K562 (cell line): ENCODE measurements around the gene EEFSEC. TPM values are rescaled to one million over a fixed set of nuclear protein-coding genes. Genes with fewer than 3 reads are reported as not detected.

ENCODE experiments used
- BACH1 ChIP-seq: fragments of 200-800 bp; sonication (Bioruptor generic); IDR thresholded peaks from 2 replicates; pipeline ENCODE4 v1.6.1; 2016; ENCODE audit warnings: missing genetic modification characterization, missing compliant biosample characterization
- FOXJ3 ChIP-seq: sonication (generic); formaldehyde crosslinking; IDR thresholded peaks from 2 replicates; pipeline ENCODE4 v1.4.0; 2020; ENCODE audit warnings: mild to moderate bottlenecking, missing genetic modification reagents
- FOXP4 ChIP-seq: sonication (generic); formaldehyde crosslinking; IDR thresholded peaks from 2 replicates; pipeline ENCODE4 v1.8.0; 2022; ENCODE audit warnings: mild to moderate bottlenecking, missing genetic modification reagents, borderline replicate concordance
- GABPB2 ChIP-seq: fragments of 250-450 bp; sonication (Bioruptor Pico); conservative IDR thresholded peaks from 2 replicates; pipeline ENCODE4 v1.5.1; 2021; ENCODE audit warnings: mild to moderate bottlenecking
- HDAC8 ChIP-seq: fragments of 450-650 bp; IDR thresholded peaks from 2 replicates; pipeline ENCODE4 v1.6.1; 2016; ENCODE audit warnings: mild to moderate bottlenecking, missing genetic modification characterization, moderate library complexity, missing compliant biosample characterization
- JUNB ChIP-seq: fragments of 450-650 bp; formaldehyde crosslinking; conservative IDR thresholded peaks from 2 replicates; pipeline ENCODE4 v1.4.0; 2020; ENCODE audit warnings: mild to moderate bottlenecking
- MAFG ChIP-seq: fragments of 450-650 bp; conservative IDR thresholded peaks from 2 replicates; pipeline ENCODE4 v1.6.1; 2016; ENCODE audit warnings: missing genetic modification characterization, missing compliant biosample characterization
- MXI1 ChIP-seq: IDR thresholded peaks from 2 replicates; pipeline ENCODE4 v1.6.1; 2011; ENCODE audit warnings: low read depth, mild to moderate bottlenecking, improper control_type of control experiment, low read length
- MYNN ChIP-seq, 2 experiments: sonication (generic); formaldehyde crosslinking in 1 of 2; IDR thresholded peaks; 2 replicates each; pipeline versions ENCODE4 v1.5.0 to v1.6.1; 2016 to 2020; ENCODE audit warnings: antibody characterized with exemption in 1 of 2, missing genetic modification reagents in 1 of 2
- PHTF2 ChIP-seq: fragments of 250-450 bp; sonication (Bioruptor Pico); IDR thresholded peaks from 2 replicates; pipeline ENCODE4 v1.5.0; 2021; ENCODE audit warnings: mild to moderate bottlenecking
- RAD51 ChIP-seq: fragments of 450-650 bp; IDR thresholded peaks from 2 replicates; pipeline ENCODE4 v1.7.1; 2016; ENCODE audit warnings: low read depth, mild to moderate bottlenecking, borderline replicate concordance
- STAG1 ChIP-seq: sonication (generic); formaldehyde crosslinking; IDR thresholded peaks from 2 replicates; pipeline ENCODE4 v1.5.0; 2020; ENCODE audit warnings: missing genetic modification reagents, borderline replicate concordance
- TEAD4 ChIP-seq, 2 experiments: sonication (generic) in 1 of 2; formaldehyde crosslinking in 1 of 2; IDR thresholded peaks; 2 replicates each; pipeline versions ENCODE4 v1.6.1 to v1.8.0; 2012 to 2022; ENCODE audit warnings: borderline replicate concordance in 1 of 2, inconsistent platforms in 1 of 2, low read length in 1 of 2, mild to moderate bottlenecking in 1 of 2, missing genetic modification reagents in 1 of 2
- ZBTB12 ChIP-seq: fragments of 250-450 bp; sonication (Bioruptor Pico); IDR thresholded peaks from 2 replicates; pipeline ENCODE4 v1.4.0; 2020
- ZBTB43 ChIP-seq: sonication (generic); formaldehyde crosslinking; IDR thresholded peaks from 2 replicates; pipeline ENCODE4 v1.8.0; 2023; ENCODE audit warnings: mild to moderate bottlenecking, missing genetic modification reagents
- ZNF165 ChIP-seq: fragments of 250-450 bp; sonication (Bioruptor Pico); IDR thresholded peaks from 2 replicates; pipeline ENCODE4 v1.4.0; 2020; ENCODE audit warnings: borderline replicate concordance
- ZNF3 ChIP-seq: fragments of 250-450 bp; sonication (Bioruptor Pico); IDR thresholded peaks from 2 replicates; pipeline ENCODE4 v1.5.0; 2021; ENCODE audit warnings: mild to moderate bottlenecking, moderate library complexity
- ZNF311 ChIP-seq: fragments of 250-450 bp; sonication (Bioruptor Pico); IDR thresholded peaks from 2 replicates; pipeline ENCODE4 v1.4.0; 2020; ENCODE audit warnings: mild to moderate bottlenecking, moderate library complexity
- polyA plus RNA-seq, 8 experiments: library from polyadenylated mRNA; depleted of rRNA in 4 of 8; stranded (reverse) in 5 of 8; unstranded in 3 of 8; fragments of >200 nt; fragmentation: Nextera tagmentation in 2 of 8; fragmentation: Illumina TruSeq in 1 of 8; extraction: Ambion mirVana in 2 of 8; extraction: Trizol in 1 of 8; gene quantifications; 2 replicates each; pipeline versions ENCODE4 v1.2.1 to v1.2.3, GENCODE V29; 2011 to 2014; ENCODE audit warnings: inconsistent platforms in 1 of 8, missing spikeins in 1 of 8
- total RNA-seq, 7 experiments: library from RNA; depleted of rRNA in 6 of 7; stranded (reverse); fragments of >200 nt in 6 of 7; fragmentation: Illumina TruSeq in 2 of 7; extraction: Trizol in 2 of 7; gene quantifications; 2 replicates each; pipeline versions ENCODE4 v1.2.1 to v1.2.3, GENCODE V29; 2011 to 2021; ENCODE audit warnings: low replicate concordance in 1 of 7
- TF ChIP-seq, protein P1 (sequence below): fragments of 250-450 bp; sonication (Bioruptor Pico); IDR thresholded peaks from 2 replicates; pipeline ENCODE4 v1.4.0; 2020; ENCODE audit warnings: mild to moderate bottlenecking, moderate library complexity

EEFSEC gene
- total and polyA plus RNA-seq, 9 of the 15 experiments (the other 6 are each of a cell fraction or from before 2014, with no cell fraction given), result 0.35 to 11.8 (median 7.7) TPM

- TF ChIP-seq, protein P1, sequence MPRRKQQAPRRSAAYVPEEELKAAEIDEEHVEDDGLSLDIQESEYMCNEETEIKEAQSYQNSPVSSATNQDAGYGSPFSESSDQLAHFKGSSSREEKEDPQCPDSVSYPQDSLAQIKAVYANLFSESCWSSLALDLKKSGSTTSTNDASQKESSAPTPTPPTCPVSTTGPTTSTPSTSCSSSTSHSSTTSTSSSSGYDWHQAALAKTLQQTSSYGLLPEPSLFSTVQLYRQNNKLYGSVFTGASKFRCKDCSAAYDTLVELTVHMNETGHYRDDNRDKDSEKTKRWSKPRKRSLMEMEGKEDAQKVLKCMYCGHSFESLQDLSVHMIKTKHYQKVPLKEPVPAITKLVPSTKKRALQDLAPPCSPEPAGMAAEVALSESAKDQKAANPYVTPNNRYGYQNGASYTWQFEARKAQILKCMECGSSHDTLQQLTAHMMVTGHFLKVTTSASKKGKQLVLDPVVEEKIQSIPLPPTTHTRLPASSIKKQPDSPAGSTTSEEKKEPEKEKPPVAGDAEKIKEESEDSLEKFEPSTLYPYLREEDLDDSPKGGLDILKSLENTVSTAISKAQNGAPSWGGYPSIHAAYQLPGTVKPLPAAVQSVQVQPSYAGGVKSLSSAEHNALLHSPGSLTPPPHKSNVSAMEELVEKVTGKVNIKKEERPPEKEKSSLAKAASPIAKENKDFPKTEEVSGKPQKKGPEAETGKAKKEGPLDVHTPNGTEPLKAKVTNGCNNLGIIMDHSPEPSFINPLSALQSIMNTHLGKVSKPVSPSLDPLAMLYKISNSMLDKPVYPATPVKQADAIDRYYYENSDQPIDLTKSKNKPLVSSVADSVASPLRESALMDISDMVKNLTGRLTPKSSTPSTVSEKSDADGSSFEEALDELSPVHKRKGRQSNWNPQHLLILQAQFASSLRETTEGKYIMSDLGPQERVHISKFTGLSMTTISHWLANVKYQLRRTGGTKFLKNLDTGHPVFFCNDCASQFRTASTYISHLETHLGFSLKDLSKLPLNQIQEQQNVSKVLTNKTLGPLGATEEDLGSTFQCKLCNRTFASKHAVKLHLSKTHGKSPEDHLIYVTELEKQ (CRISPR knock-in tag), result peak; percentile 66; the same call in 1 of the 2 replicates
- 0 out of 2 replicates have a peak, but pooled peaks have one; percentile 52 for TF ChIP-seq ZNF3 (CRISPR knock-in tag)
- no peak for TF ChIP-seq FOXJ3 (CRISPR knock-in tag)
- TF ChIP-seq RAD51, result no peak
- TF ChIP-seq ZNF311, result peak; percentile 86
- TF ChIP-seq TEAD4 (IDR thresholded peaks at IDR 0.05; ENCODE audit: low read length), result 0 out of 2 replicates have a peak, but pooled peaks have one; percentile 4
- no peak for TF ChIP-seq TEAD4 (CRISPR knock-in tag; IDR thresholded peaks at IDR 0.05; ENCODE audit: borderline replicate concordance)
- TF ChIP-seq PHTF2 (CRISPR knock-in tag), result 0 out of 2 replicates have a peak, but pooled peaks have one; percentile 31
- no peak for TF ChIP-seq FOXP4 (CRISPR knock-in tag)
- TF ChIP-seq MAFG (tag), result no peak
- TF ChIP-seq JUNB (CRISPR knock-in tag), result no peak
- peak; percentile 78 for TF ChIP-seq HDAC8 (tag)
- peak; percentile 74; the same call in 1 of the 2 replicates for TF ChIP-seq MYNN (IDR thresholded peaks at IDR 0.05)
- no peak for TF ChIP-seq MYNN (CRISPR knock-in tag; IDR thresholded peaks at IDR 0.05)
- peak; percentile 2; the same call in 1 of the 2 replicates for TF ChIP-seq BACH1 (tag)
- TF ChIP-seq GABPB2 (CRISPR knock-in tag), result no peak
- no peak for TF ChIP-seq ZBTB12
- TF ChIP-seq ZBTB43 (CRISPR knock-in tag), result no peak
- TF ChIP-seq ZNF165 (CRISPR knock-in tag), result no peak
- TF ChIP-seq MXI1, result no peak
- TF ChIP-seq STAG1 (CRISPR knock-in tag), result no peak
Observed at GRCh38 chr3:128415200-128415772, 262.0 kb downstream of the EEFSEC start (continued).
